Measurements from ENCODE around the gene TTLL11. TPM values are rescaled to one million over a fixed set of nuclear protein-coding genes. Genes with fewer than 3 reads are reported as not detected.

Gene TTLL11
- total and polyA plus RNA-seq, 2 experiments from 2014 or later, result 0.57 to 1.4 TPM

DNA sequence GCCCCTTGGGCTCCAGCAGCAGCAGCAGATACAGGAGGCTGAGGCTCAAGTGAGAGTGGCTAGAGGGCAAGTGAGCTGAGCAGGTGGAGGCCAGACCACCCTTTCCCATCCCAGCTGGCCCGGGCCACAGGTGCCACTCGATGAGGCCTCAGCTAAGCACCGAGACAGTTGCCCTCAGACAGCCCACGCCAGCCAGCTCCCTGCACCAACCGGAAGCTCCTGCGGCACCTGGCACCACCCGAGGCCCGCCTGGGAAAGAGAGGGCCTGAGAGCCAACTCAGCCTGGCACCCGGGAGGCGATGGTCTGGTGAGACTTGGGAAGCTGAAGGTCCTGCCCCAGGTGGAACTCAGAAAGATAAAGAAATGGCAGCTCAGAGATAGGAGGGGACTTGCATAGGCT lies 28.3 kb upstream of the TTLL11 start (continued):
- TF ChIP-seq JUNB (IDR thresholded peaks at IDR 0.05; ENCODE audit: unreplicated experiment) (no peak), NANOG (IDR thresholded peaks at IDR 0.05; ENCODE audit: borderline replicate concordance) (no peak), EZH2phosphoT487 (IDR thresholded peaks at IDR 0.05; ENCODE audit: unreplicated experiment) (no peak)
- TF ChIP-seq, protein P1, sequence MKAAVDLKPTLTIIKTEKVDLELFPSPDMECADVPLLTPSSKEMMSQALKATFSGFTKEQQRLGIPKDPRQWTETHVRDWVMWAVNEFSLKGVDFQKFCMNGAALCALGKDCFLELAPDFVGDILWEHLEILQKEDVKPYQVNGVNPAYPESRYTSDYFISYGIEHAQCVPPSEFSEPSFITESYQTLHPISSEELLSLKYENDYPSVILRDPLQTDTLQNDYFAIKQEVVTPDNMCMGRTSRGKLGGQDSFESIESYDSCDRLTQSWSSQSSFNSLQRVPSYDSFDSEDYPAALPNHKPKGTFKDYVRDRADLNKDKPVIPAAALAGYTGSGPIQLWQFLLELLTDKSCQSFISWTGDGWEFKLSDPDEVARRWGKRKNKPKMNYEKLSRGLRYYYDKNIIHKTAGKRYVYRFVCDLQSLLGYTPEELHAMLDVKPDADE (IDR thresholded peaks at IDR 0.05), result no peak
- TF ChIP-seq, protein P2, sequence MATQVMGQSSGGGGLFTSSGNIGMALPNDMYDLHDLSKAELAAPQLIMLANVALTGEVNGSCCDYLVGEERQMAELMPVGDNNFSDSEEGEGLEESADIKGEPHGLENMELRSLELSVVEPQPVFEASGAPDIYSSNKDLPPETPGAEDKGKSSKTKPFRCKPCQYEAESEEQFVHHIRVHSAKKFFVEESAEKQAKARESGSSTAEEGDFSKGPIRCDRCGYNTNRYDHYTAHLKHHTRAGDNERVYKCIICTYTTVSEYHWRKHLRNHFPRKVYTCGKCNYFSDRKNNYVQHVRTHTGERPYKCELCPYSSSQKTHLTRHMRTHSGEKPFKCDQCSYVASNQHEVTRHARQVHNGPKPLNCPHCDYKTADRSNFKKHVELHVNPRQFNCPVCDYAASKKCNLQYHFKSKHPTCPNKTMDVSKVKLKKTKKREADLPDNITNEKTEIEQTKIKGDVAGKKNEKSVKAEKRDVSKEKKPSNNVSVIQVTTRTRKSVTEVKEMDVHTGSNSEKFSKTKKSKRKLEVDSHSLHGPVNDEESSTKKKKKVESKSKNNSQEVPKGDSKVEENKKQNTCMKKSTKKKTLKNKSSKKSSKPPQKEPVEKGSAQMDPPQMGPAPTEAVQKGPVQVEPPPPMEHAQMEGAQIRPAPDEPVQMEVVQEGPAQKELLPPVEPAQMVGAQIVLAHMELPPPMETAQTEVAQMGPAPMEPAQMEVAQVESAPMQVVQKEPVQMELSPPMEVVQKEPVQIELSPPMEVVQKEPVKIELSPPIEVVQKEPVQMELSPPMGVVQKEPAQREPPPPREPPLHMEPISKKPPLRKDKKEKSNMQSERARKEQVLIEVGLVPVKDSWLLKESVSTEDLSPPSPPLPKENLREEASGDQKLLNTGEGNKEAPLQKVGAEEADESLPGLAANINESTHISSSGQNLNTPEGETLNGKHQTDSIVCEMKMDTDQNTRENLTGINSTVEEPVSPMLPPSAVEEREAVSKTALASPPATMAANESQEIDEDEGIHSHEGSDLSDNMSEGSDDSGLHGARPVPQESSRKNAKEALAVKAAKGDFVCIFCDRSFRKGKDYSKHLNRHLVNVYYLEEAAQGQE (IDR thresholded peaks at IDR 0.05; ENCODE audit: unreplicated experiment), result no peak

DNA sequence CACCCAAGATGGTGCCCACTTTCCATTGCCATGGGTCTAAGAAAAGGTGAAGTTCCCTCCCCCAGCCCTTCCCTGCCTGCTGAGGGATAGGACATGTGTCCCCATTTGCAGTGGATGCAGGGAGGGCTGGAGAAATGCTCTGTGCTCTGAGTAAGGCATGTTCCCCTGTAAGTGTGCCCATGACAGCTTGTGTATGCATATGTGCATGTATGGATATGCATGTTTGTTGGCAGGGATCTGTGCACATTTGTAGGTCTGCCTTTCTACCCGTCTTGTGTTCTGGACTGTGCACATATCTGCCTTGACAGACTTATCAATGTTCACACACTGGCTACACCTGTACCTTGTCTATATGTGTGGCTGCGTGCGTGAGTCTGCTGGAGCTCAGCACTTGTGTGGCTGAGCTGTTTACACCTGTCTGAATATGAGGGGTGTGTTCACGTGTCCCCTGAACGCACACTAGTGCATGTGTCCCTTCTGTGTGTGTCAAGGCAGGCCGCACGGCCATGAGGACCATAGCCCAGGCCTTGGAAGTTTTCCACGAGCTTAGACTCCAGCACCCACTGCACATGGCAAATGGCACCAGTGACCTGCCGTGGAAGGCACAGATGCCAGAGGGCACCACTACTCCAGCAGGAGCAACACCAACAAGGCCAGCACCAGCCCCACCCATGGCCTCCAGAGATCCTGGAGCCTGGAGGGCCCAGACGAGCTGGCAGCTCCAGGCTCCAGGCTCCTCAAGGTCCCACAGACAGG lies 27.4 kb upstream of the TTLL11 start:
- no peak for DNase-seq (ENCODE audit: low spot score)
- H3K27me3 Mint-ChIP-seq (ENCODE audit: insufficient read depth, low read depth, poor library complexity), result peaks cover 22% of the 10 kb centered on the region
- Histone ChIP-seq H3K4me2 (no peak overlapping the region), H3K27me3 (ENCODE audit: insufficient read depth) (peaks cover 4% of the 10 kb centered on the region), H3K4me3 (no peak overlapping the region), H3K79me2 (replicated peaks; ENCODE audit: insufficient read depth) (no peaks in the 10 kb centered on the region), H3F3A (replicated peaks; ENCODE audit: low read depth) (no peaks in the 10 kb centered on the region), H3K27ac (ENCODE audit: low read depth) (no peak overlapping the region), H3K9me2 (ENCODE audit: insufficient read depth) (no peaks in the 10 kb centered on the region), H2AFZ (no peak overlapping the region), H3K36me3 (ENCODE audit: insufficient read depth) (no peaks in the 10 kb centered on the region), H4K20me1 (replicated peaks; ENCODE audit: insufficient read depth) (no peaks in the 10 kb centered on the region), H3K4me1 (ENCODE audit: insufficient read depth) (peaks cover 13% of the 10 kb centered on the region; the same call in 1 of the 2 replicates)
- ATAC-seq, result no peak
- H3K4me3 Mint-ChIP-seq, result no peak overlapping the region
- no peak overlapping the region for H3K27ac Mint-ChIP-seq
- H3K4me1 Mint-ChIP-seq, result peaks cover 17% of the 10 kb centered on the region
- no peaks in the 10 kb centered on the region for H3K9me3 Mint-ChIP-seq
- H3K36me3 Mint-ChIP-seq (ENCODE audit: low read depth), result no peaks in the 10 kb centered on the region
- TF ChIP-seq JUNB (IDR thresholded peaks at IDR 0.05; ENCODE audit: unreplicated experiment), result no peak
- TF ChIP-seq, protein P2 (IDR thresholded peaks at IDR 0.05; ENCODE audit: unreplicated experiment), result no peak
- TF ChIP-seq EZH2 (IDR thresholded peaks at IDR 0.05; ENCODE audit: low read depth, unreplicated experiment), result no peak
- TF ChIP-seq, protein P3, sequence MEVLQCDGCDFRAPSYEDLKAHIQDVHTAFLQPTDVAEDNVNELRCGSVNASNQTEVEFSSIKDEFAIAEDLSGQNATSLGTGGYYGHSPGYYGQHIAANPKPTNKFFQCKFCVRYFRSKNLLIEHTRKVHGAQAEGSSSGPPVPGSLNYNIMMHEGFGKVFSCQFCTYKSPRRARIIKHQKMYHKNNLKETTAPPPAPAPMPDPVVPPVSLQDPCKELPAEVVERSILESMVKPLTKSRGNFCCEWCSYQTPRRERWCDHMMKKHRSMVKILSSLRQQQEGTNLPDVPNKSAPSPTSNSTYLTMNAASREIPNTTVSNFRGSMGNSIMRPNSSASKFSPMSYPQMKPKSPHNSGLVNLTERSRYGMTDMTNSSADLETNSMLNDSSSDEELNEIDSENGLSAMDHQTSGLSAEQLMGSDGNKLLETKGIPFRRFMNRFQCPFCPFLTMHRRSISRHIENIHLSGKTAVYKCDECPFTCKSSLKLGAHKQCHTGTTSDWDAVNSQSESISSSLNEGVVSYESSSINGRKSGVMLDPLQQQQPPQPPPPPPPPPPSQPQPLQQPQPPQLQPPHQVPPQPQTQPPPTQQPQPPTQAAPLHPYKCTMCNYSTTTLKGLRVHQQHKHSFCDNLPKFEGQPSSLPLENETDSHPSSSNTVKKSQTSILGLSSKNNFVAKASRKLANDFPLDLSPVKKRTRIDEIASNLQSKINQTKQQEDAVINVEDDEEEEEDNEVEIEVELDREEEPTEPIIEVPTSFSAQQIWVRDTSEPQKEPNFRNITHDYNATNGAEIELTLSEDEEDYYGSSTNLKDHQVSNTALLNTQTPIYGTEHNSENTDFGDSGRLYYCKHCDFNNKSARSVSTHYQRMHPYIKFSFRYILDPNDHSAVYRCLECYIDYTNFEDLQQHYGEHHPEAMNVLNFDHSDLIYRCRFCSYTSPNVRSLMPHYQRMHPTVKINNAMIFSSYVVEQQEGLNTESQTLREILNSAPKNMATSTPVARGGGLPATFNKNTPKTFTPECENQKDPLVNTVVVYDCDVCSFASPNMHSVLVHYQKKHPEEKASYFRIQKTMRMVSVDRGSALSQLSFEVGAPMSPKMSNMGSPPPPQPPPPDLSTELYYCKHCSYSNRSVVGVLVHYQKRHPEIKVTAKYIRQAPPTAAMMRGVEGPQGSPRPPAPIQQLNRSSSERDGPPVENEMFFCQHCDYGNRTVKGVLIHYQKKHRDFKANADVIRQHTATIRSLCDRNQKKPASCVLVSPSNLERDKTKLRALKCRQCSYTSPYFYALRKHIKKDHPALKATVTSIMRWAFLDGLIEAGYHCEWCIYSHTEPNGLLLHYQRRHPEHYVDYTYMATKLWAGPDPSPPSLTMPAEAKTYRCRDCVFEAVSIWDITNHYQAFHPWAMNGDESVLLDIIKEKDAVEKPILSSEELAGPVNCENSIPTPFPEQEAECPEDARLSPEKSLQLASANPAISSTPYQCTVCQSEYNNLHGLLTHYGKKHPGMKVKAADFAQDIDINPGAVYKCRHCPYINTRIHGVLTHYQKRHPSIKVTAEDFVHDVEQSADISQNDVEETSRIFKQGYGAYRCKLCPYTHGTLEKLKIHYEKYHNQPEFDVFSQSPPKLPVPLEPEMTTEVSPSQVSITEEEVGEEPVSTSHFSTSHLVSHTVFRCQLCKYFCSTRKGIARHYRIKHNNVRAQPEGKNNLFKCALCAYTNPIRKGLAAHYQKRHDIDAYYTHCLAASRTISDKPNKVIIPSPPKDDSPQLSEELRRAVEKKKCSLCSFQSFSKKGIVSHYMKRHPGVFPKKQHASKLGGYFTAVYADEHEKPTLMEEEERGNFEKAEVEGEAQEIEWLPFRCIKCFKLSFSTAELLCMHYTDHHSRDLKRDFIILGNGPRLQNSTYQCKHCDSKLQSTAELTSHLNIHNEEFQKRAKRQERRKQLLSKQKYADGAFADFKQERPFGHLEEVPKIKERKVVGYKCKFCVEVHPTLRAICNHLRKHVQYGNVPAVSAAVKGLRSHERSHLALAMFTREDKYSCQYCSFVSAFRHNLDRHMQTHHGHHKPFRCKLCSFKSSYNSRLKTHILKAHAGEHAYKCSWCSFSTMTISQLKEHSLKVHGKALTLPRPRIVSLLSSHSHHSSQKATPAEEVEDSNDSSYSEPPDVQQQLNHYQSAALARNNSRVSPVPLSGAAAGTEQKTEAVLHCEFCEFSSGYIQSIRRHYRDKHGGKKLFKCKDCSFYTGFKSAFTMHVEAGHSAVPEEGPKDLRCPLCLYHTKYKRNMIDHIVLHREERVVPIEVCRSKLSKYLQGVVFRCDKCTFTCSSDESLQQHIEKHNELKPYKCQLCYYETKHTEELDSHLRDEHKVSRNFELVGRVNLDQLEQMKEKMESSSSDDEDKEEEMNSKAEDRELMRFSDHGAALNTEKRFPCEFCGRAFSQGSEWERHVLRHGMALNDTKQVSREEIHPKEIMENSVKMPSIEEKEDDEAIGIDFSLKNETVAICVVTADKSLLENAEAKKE (CRISPR knock-in tag; IDR thresholded peaks at IDR 0.05), result no peak
- TF ChIP-seq EZH2phosphoT487 (IDR thresholded peaks at IDR 0.05; ENCODE audit: unreplicated experiment), result no peak
- no peak for TF ChIP-seq ZNF331 (CRISPR knock-in tag; IDR thresholded peaks at IDR 0.05; ENCODE audit: low read depth)
- TF ChIP-seq NANOG (IDR thresholded peaks at IDR 0.05; ENCODE audit: borderline replicate concordance), result no peak
